Colonic mucosa (tissue), 4 donors: Measurements from ENCODE around the gene MRPL28. TPM values are rescaled to one million over a fixed set of nuclear protein-coding genes. Genes with fewer than 3 reads are reported as not detected.

Source experiments
- DNase-seq: peaks from one replicate; pipeline ENCODE4 v3.0.0-alpha.2; 2020
- H3K27ac ChIP-seq: fragments of 200-600 bp; one replicate; pipeline ENCODE4 v1.8.0; 2021
- H3K27me3 ChIP-seq: fragments of 200-600 bp; one replicate; pipeline ENCODE4 v1.8.0; 2021
- H3K36me3 ChIP-seq: fragments of 200-600 bp; one replicate; pipeline ENCODE4 v1.8.0; 2021
- H3K4me1 ChIP-seq: fragments of 200-600 bp; one replicate; pipeline ENCODE4 v1.8.0; 2021; ENCODE audit warnings: mild to moderate bottlenecking
- H3K4me3 ChIP-seq: fragments of 200-600 bp; one replicate; pipeline ENCODE4 v1.8.0; 2021
- H3K9ac ChIP-seq, 2 donors: one replicate each; pipeline ENCODE4 v1.7.0; 2013; ENCODE audit warnings: control low read depth in 2 of 2, low read depth in 2 of 2, low read length in 2 of 2
- H3K9me3 ChIP-seq: fragments of 200-600 bp; one replicate; pipeline ENCODE4 v1.8.0; 2021
- intact Hi-C: fragments of 100-400 bp; cut with DNase I; formaldehyde crosslinking; loops from one replicate; pipeline ENCODE4 v1.14.1; 2022
- total RNA-seq, 2 donors: library from RNA; stranded (reverse); fragmentation: NEBNext Ultra II Directional in 1 of 2; extraction: Animal tissue kit (Norgen Biotek cat#: 25700) in 1 of 2; gene quantifications; one replicate each; pipeline ENCODE4 v1.2.1, GENCODE V29; 2021
- TF ChIP-seq, protein P1 (sequence below): fragments of 200-600 bp; IDR thresholded peaks from one replicate; pipeline ENCODE4 v1.8.0; 2022; ENCODE audit warnings: antibody characterized with exemption, mild to moderate bottlenecking
- donor health status: healthy.
- donor health status: DM: no; HTN: no; CAD: no.
- donor health status: DM: no; HTN: no; CAD: no.

MRPL28 gene
- total RNA-seq, 2 donors from 2014 or later: 59.4 to 75.4 TPM

DNA sequence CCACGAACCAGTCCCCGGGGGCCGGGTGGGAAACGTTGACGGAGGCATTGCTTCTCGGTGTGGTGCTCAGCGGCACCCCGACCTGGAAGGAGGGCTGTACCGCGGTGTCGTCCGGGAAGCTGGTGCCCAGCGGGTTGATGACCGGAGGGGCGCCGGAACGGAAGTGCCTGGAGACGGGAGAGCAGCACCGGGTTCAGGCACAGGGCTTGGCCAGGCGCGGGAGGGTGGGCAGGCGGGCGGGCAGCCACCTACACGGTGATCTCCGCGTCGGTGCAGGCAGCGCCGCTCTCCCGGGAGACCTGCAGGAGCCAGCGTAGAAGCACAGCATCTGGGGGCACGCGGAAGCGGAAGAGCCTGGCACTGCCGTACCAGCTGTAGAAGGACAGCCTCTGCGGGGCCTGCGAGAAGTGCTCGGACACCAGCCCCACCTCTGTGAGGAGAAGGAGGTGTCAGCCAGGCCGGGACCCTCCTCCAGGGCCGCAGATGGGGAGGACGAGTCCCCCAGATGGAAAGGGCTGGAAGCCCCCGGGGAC, 7.1 kb upstream of the MRPL28 start:
- Histone ChIP-seq H3K27ac (no peak overlapping the region), H3K9ac (no peak overlapping the region), H3K4me1 (peaks cover 15% of the 10 kb centered on the region), H3K9me3 (no peaks in the 10 kb centered on the region), H3K36me3 (peaks cover 8% of the 10 kb centered on the region), H3K27me3 (no peaks in the 10 kb centered on the region), H3K4me3 (no peak overlapping the region)
- intact Hi-C loops: no loop called here
- DNase-seq: no peak
- TF ChIP-seq, protein P1, sequence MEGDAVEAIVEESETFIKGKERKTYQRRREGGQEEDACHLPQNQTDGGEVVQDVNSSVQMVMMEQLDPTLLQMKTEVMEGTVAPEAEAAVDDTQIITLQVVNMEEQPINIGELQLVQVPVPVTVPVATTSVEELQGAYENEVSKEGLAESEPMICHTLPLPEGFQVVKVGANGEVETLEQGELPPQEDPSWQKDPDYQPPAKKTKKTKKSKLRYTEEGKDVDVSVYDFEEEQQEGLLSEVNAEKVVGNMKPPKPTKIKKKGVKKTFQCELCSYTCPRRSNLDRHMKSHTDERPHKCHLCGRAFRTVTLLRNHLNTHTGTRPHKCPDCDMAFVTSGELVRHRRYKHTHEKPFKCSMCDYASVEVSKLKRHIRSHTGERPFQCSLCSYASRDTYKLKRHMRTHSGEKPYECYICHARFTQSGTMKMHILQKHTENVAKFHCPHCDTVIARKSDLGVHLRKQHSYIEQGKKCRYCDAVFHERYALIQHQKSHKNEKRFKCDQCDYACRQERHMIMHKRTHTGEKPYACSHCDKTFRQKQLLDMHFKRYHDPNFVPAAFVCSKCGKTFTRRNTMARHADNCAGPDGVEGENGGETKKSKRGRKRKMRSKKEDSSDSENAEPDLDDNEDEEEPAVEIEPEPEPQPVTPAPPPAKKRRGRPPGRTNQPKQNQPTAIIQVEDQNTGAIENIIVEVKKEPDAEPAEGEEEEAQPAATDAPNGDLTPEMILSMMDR: no peak

DNA sequence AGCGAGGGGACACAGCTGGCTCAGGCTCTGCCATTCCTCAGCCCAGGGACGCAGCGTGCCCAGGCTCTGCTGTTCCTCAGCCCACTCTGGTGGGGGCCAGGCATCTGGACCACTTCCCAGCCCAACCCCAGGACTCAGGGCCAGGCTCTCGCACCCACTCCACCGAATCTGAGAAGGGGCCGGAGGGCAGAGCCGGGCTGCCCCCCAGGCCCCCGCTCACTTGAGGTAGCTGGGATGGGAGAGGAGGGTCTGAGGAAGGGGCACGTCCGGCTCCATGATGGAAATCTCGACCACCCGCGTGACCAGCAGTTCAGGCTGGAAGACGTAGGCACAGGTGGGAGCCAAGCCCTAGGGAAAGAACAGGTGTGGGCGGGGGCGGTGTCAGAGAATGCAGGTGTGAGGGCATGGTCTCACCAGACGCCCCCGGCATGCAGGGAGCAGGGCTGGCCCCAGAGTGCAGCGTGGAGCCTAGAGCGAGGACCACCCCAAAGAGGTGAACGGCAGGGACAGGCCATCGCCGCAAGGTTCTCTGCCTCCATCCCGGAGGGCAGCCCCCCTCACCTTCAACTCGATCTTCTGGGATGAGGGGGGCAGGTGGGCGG, 6.6 kb upstream of the MRPL28 start:
- H3K9me3 ChIP-seq: no peaks in the 10 kb centered on the region
- no peak overlapping the region for H3K27ac ChIP-seq
- no peak overlapping the region for H3K9ac ChIP-seq
- TF ChIP-seq, protein P1: no peak
- DNase-seq: no peak
- no peak overlapping the region for H3K4me3 ChIP-seq
- no peaks in the 10 kb centered on the region for H3K27me3 ChIP-seq
- intact Hi-C loops: no loop called here
- H3K36me3 ChIP-seq: peaks cover 8% of the 10 kb centered on the region
- peaks cover 15% of the 10 kb centered on the region for H3K4me1 ChIP-seq

DNA sequence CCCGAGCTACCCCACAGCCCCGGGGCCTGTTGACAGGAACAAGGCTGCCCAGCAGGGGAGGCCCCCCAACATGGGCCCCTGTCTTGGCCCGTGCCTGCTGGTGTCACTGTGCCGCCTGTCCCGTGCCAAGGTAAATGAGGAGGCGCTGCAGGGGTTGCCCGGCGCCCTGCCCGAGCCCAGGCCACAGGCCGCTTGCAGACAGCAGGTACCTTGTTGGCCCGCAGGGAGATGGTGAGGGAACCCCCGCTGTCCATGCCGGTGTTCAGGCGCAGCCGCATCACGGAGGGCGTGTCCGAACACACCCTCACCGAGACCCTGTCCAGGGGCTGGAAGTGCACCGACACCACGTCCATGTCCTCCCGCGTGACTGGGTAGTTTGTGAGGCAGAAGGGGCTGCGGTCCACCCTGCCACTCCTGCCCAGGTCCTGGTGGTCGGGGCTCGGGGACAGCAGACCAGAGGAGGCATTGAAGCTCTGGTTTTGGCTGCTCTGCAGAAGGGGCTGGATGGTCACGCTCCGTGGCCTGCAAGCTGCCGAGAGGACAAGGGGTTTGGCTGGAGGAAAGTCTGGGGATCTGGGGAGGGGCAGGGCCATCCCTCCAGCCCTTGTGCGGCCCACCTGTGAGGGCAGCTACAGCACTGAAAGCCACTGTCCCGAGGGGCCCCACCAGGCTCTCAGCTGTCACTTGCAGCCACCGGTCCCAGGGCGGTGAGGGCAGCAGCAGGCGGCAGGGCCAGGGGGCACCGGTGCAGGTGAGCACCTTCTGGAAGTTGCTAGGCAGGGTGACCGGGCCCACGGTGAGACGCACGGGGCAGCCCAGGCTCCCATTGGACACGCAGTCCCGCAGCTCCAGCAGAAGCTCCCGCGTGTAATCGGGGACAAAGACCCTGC, 5.8 kb upstream of the MRPL28 start:
- TF ChIP-seq, protein P1: no peak
- Histone ChIP-seq H3K27ac (no peak overlapping the region), H3K27me3 (no peaks in the 10 kb centered on the region), H3K4me3 (no peak overlapping the region), H3K4me1 (peaks cover 15% of the 10 kb centered on the region), H3K9ac (no peak overlapping the region), H3K9me3 (no peaks in the 10 kb centered on the region), H3K36me3 (peaks cover 8% of the 10 kb centered on the region)
- no peak for DNase-seq
- intact Hi-C loops: no loop called here

DNA sequence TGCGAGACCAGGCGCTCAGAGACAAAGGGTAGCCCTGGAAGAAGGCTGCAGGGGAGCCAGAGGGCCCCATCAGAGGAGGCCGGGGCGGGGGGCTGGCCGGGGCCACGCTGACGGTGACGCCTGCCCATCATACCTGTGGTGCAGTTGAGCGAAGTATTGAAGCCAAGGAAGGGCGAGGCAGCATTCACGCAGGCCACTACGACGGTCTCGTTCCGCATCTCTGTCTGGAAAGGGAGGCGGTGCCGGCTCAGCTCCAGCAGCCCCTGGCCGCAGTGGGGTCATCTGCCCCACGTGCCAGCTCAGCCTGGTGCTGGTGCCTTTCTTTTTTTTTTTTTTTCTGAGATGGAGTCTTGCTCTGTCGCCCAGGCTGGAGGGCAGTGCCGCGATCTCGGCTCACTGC, 4.9 kb upstream of the MRPL28 start:
- no peak for DNase-seq
- no peaks in the 10 kb centered on the region for H3K27me3 ChIP-seq
- no peak overlapping the region for H3K4me3 ChIP-seq
- TF ChIP-seq, protein P1: no peak
- H3K27ac ChIP-seq: no peak overlapping the region
- peaks cover 16% of the 10 kb centered on the region for H3K4me1 ChIP-seq
- intact Hi-C loops: no loop called here
- no peaks in the 10 kb centered on the region for H3K9me3 ChIP-seq
- H3K36me3 ChIP-seq: peaks cover 8% of the 10 kb centered on the region
- H3K9ac ChIP-seq: no peak overlapping the region

DNA sequence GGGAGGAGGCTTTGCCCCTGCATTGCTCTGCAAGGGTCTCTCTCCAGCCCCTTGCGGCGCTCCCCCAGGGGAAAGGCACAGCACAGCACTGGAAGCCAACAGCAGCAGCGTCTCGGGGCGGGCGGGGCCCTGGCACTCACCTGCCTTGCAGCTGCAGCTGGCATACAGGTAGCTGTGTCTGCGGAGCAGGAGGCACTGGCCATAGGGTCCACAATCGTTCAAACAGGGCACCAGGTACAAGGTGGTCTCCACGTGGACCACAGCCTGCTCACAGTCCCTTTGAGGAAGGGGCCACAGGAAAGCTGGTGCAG, 4.2 kb upstream of the MRPL28 start:
- intact Hi-C loops: no loop called here
- no peak for DNase-seq
- peaks cover 8% of the 10 kb centered on the region for H3K36me3 ChIP-seq
- no peaks in the 10 kb centered on the region for H3K27me3 ChIP-seq
- H3K9me3 ChIP-seq: no peaks in the 10 kb centered on the region
- TF ChIP-seq, protein P1: no peak
- H3K27ac ChIP-seq: no peak overlapping the region
- H3K4me1 ChIP-seq: peaks cover 9% of the 10 kb centered on the region
- no peak overlapping the region for H3K4me3 ChIP-seq
- H3K9ac ChIP-seq: no peak overlapping the region
